Nucleus accumbens (tissue), 56 donors: Measurements from ENCODE around the gene MED12.

Experiments
- DNase-seq, 56 donors: peaks; one replicate each; lab custom pipeline; 2025; lab: John Stamatoyannopoulos, UW

Gene MED12

DNA sequence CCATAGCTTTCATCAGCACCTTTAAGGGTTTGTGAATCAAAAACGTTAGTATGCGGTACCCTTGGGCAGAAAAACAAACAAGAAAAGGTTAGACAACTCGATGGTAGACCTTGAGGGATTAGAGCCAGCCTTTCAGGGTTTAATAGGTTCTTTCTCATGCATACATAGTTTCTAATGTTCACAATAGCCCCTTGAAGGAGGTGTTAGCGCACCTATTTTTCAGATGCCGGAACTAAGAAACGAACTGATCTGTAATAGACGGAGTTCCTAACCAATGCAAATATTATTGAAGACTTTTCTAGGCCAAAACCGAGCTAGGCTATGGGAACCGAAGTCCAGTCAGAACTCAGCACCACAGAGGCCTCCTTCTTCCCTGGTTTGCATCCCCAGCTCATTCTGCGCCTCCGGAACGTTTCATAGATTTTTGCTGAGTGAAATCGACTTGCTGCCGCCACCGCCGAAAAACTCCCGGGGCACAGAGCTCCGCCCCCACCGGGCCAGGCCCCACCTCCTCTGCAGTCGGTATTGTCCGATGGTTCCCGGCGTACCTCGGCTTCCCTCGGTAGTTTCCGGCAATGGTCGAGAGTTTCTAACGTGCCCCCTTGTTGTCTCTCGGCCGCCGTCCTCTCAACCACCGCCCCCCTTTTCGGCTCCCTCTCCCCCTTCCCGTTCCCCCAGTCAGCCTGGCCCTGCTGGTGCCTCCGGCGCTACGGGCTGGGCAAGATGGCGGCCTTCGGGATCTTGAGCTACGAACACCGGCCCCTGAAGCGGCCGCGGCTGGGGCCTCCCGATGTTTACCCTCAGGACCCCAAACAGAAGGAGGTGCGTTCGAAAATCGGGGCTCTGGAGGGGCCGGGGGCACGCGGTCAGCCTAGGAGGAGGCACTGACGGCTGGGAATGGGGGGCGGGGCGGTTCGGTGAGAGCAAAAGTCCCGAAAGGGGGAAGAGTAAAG, at the start of gene MED12:
Gene MED12, plus strand, starts transcription at position 565 of the 953 bp plus-strand sequence. Its CDS starts 159 bp downstream, at position 724.
- DNase-seq: peak in 55 of 56 donors; percentile 11 to 93 (median 73)

GRCh38 chrX:71070531-71070930, 47.9 kb upstream of the MED12 start:
- no peak for DNase-seq

DNA sequence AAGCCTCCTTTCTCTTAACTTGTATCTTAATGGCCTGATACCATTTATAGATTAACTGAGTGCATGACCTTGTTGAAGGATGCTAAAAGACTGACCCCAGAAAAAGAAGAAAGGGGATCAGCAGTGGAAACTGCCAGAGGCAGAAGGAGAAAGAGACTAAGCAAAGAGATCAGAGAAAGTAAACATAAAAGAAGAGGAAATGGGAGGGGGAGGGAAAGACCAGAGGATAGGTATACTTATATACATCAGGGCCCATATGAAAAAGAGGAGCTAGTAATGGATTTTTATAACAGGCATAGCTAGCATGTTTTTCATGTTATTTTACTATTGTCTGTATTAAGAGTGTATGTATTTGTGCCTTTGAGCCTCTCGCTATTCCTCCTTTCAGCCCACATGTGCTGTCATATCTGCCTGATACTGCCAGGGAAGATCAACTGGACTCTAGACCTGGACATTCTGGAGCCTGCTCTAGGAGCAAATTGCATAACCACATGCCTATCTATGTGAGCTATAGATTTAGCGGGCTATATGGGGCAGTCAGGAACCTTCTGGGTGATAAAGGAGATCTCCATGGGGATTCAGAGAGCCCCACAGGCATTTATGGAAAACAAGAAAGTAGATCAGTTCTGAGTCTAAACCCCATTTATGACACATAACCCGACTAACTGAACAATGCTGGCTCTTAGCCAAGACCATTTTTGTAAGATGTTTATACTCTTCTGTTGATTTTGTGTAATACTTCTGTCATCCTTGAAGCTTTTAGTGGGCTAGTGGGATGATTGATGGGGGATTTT, 36.9 kb upstream of the MED12 start:
- DNase-seq: no peak

DNA sequence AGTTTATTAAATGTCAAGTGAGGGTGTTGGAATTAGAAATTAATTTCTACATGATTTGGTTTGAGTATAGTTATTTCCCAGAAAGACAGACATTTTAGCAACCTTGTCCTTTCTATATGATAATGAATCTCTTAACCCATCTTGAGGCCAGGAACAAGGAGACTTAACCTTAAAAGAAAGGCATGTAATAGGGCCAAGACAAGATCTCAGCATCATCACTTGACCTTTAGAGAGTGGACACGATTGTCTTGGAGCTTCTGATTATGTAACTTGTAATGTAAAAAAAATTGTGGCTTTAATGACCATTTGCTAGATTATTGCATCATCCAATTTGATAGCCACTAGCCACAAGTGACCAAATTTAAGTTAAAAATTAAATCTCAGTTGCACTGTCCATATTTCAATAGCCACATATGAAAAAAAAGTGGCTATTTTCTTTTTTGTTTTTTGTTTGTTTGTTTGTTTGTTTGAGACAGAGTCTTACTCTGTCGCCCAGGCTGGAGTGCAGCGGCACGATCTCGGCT, 36.2 kb upstream of the MED12 start:
- DNase-seq: no peak

DNA sequence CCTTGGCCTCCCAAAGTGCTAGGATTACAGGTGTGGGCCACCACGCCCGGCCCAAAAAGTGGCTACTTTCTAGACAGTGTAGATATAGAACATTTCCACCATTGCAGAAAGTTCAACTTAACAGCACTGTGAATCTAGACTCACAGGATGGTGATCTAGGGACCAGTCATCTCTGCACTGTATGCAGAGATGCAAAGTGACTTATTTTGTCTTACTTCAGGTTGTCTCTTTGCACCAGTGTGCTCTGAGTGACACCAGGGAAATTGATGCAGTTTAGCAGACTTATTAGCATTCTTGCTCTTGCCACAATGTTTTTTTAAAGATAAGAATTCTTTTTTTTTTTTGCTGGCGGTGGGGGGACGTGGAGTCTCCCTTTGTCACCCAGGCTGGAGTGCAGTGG, 35.6 kb upstream of the MED12 start:
- DNase-seq: no peak

GRCh38 chrX:71085900-71086299, 32.5 kb upstream of the MED12 start:
- DNase-seq: no peak

GRCh38 chrX:71091263-71091662, 27.1 kb upstream of the MED12 start:
- DNase-seq: no peak

DNA sequence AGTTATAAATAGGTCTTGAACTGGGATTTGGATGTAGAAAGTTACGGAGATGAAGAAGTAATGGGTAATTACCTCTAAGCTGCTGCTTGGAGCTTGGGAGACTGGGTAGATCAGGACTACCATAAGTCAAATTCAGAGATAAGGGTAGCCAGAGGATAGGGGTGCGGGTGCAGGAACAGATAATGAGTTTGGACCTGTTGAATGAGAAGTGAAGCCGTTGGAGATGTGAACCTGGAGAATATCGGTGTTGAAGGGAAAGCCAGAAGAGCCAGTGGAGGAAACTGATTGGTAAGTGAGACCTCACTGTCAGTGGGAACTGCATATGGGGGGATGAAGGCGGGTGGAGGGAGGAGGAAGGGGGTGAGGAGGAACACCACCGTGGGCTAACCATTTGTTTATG, 23.4 kb upstream of the MED12 start:
- DNase-seq: no peak

GRCh38 chrX:71095555-71095980, 22.8 kb upstream of the MED12 start, which contains the start of gene FOXO4:
Gene FOXO4 (plus strand): TSS chrX:71095851. CDS start chrX:71096529, 678 bp downstream.
- DNase-seq: peak; percentile 38 to 95 (median 83)

DNA sequence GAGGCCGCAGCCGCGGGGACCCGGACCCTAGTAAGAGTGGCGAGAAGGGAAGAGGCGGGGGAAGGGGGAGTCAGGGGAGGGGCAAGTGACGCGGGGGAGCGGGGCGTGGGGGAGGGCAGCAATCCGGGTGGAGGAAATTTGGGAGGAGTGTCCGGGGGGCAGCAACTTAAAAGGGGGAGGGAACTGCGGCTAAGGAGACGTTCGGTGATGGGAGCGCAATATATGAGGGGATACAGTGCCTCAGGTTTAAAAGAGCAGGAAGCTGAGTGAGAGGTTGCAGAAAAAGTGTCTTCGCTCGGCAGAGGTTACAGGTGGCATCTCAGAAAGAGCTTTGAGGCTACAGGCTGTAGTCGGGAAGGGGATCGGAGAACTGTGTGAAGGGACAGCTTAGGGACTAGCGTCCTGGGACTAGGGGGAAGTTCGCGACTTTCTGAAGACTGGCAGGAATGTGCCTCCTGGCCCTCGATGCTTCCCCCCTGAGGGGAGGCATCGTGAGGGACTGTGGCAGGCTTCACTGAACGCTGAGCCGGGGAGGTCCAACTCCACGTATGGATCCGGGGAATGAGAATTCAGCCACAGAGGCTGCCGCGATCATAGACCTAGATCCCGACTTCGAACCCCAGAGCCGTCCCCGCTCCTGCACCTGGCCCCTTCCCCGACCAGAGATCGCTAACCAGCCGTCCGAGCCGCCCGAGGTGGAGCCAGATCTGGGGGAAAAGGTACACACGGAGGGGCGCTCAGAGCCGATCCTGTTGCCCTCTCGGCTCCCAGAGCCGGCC, 22.2 kb upstream of the MED12 start:
- DNase-seq: peak in 9 of 56 donors; percentile 9 to 51 (median 21)

DNA sequence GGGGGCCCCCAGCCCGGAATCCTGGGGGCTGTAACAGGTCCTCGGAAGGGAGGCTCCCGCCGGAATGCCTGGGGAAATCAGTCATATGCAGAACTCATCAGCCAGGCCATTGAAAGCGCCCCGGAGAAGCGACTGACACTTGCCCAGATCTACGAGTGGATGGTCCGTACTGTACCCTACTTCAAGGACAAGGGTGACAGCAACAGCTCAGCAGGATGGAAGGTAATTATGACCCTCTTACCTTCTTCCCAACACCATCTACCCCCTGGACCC, 21.7 kb upstream of the MED12 start:
- DNase-seq: peak in 1 of 56 donors; percentile 21

GRCh38 chrX:71098302-71098701, 20.1 kb upstream of the MED12 start:
- peak in 43 of 56 donors; percentile 0 to 72 (median 12) for DNase-seq

GRCh38 chrX:71098951-71099506, 19.4 kb upstream of the MED12 start:
- no peak for DNase-seq

GRCh38 chrX:71099736-71100135, 18.7 kb upstream of the MED12 start:
- no peak for DNase-seq

DNA sequence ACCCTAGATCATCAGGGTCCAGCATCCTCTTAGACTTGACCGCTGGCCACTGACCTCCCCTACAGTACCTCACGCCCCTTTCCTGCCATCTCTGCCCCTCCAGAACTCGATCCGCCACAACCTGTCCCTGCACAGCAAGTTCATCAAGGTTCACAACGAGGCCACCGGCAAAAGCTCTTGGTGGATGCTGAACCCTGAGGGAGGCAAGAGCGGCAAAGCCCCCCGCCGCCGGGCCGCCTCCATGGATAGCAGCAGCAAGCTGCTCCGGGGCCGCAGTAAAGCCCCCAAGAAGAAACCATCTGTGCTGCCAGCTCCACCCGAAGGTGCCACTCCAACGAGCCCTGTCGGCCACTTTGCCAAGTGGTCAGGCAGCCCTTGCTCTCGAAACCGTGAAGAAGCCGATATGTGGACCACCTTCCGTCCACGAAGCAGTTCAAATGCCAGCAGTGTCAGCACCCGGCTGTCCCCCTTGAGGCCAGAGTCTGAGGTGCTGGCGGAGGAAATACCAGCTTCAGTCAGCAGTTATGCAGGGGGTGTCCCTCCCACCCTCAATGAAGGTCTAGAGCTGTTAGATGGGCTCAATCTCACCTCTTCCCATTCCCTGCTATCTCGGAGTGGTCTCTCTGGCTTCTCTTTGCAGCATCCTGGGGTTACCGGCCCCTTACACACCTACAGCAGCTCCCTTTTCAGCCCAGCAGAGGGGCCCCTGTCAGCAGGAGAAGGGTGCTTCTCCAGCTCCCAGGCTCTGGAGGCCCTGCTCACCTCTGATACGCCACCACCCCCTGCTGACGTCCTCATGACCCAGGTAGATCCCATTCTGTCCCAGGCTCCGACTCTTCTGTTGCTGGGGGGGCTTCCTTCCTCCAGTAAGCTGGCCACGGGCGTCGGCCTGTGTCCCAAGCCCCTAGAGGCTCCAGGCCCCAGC, 17.6 kb upstream of the MED12 start:
- DNase-seq: no peak

- DNase-seq: no peak
Measured at GRCh38 chrX:71102292-71102691, 16.1 kb upstream of the MED12 start.

DNA sequence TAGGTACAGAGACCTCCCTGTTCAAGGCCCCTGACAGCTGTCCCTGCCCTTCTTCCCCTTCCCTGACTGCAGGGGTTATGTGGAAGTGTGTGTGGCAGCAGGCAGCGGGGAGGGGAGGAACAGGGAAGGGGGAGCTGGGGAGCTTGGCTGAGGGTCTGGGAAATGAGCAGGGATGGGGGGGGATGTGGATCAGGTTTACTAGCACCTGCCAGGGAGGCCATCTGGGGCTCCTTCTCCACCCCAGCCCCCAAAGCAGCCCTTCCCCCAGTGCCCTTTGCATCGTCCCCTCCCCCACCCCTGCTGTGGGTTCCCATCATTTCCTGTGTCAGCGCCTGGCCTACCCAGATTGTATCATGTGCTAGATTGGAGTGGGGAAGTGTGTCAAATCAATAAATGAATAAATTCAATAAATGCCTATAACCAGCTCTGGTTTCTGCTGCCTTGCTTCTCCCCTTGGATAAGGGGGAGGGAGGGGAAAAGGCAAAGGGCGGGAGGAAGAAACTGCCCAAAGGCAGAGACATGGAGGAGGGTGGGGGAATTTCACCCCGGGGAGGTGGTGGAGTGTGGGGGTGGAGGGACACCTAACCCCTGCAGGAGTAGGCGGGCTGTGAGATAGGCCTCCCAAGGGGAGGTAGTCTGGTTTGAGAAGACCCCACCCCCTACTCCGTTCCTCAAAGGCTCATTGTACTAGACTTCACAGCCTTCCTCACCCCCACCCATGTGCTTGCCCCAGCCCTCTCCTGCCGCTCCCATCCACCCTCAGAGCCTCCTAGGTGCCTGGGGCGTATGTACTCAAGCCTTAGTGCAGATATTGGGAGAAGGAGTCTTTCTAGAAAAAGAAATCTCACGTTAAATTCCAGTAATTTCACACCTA, 15.0 kb upstream of the MED12 start:
- peak in 4 of 56 donors; percentile 0 to 3 (median 0) for DNase-seq

GRCh38 chrX:71105628-71106027, 12.8 kb upstream of the MED12 start:
- DNase-seq: no peak
